ENCODE data around the gene STK35. TPM values are rescaled to one million over a fixed set of nuclear protein-coding genes. Genes with fewer than 3 reads are reported as not detected.

Gene STK35
- total and polyA plus RNA-seq, 2 of the 8 experiments (the other 6 are each of a cell fraction or from before 2014, with no cell fraction given): 24.9 to 45.0 TPM

DNA sequence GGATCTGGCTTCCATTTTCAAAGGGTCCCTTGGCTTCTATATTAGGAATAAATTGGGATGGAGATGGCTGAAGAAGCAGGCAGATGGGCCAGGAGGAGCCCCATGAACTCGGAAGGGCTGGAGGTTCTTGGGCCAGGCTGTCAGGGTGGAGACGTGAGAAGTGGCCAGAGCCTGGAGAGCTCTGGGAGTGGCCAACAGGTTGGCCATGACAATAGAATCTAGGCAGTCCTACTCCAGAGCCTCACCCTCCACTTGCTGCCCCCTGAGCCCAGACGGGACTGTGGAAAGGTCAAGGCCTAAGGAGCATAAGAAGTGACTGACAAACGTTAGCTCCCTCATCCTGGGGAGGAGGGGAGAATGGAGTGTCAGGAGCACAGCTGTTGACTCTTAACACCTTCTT is 62.1 kb downstream of the STK35 start:
- no peak overlapping the region for H3K9ac ChIP-seq (replicated peaks in 1 of 4; ENCODE audit: extremely low read depth in 1 of 4, low read depth in 3 of 4, low read length in 3 of 4)
- H2BK120ac ChIP-seq (replicated peaks; ENCODE audit: low read depth, low read length): no peak overlapping the region
- no peak overlapping the region for H2BK5ac ChIP-seq (ENCODE audit: low read depth, low read length)
- H3K27ac ChIP-seq (ENCODE audit: low read depth, low read length): no peak overlapping the region
- H3K4me1 ChIP-seq (replicated peaks in 1 of 4; ENCODE audit: control insufficient read depth in 3 of 4, insufficient read depth in 4 of 4, low read length in 3 of 4): no peaks in the 10 kb centered on the region; a peak in 1 of 7 replicates
- H3K56ac ChIP-seq (replicated peaks; ENCODE audit: insufficient read length, low read depth, low read length): no peak overlapping the region
- ChIA-PET CTCF (ENCODE audit: partially characterized antibody) (interaction anchor here (1.0 to 2.5 kb wide), 7 partner anchors 9 to 199 kb away, joined by 3 to 12 read pairs (median 4); no protein-coding TSS in a partner anchor), POLR2A (ENCODE audit: partially characterized antibody) (interaction anchor here (1.0 kb wide), 1 partner anchor 14 kb away, joined by 4 read pairs; no protein-coding TSS in a partner anchor)
- H3K4me3 ChIP-seq (ENCODE audit: extremely low read depth in 1 of 4, insufficient read depth in 2 of 4, low read depth in 3 of 4, low read length in 4 of 4): no peak overlapping the region
- FAIRE-seq (no peak), DNase-seq (ENCODE audit: low read depth in 1 of 2, low spot score in 2 of 2) (no peak)
- no peak overlapping the region for H2BK20ac ChIP-seq (ENCODE audit: low read length)
- H3K23me2 ChIP-seq (ENCODE audit: low read depth, low read length): no peaks in the 10 kb centered on the region
- H3K18ac ChIP-seq (ENCODE audit: extremely low read depth, low read length): no peak overlapping the region
- no peaks in the 10 kb centered on the region for H3K9me3 ChIP-seq (ENCODE audit: insufficient read depth in 2 of 2, low read depth in 1 of 2, low read length in 1 of 2)
- TF ChIP-seq, protein P1, sequence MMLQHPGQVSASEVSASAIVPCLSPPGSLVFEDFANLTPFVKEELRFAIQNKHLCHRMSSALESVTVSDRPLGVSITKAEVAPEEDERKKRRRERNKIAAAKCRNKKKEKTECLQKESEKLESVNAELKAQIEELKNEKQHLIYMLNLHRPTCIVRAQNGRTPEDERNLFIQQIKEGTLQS (IDR thresholded peaks at IDR 0.05; ENCODE audit: insufficient read depth, low read depth, low read length): no peak
- H2AK5ac ChIP-seq (ENCODE audit: low read depth, low read length): no peak overlapping the region
- no peak overlapping the region for H2BK12ac ChIP-seq (ENCODE audit: low read depth, low read length)
- H4K5ac ChIP-seq (ENCODE audit: insufficient read length, low read depth, low read length): no peak overlapping the region
- H3K27me3 ChIP-seq (replicated peaks in 1 of 4; ENCODE audit: control insufficient read depth in 3 of 4, extremely low read depth in 1 of 4, insufficient read depth in 3 of 4, low read length in 3 of 4): no peaks in the 10 kb centered on the region
- H3K36me3 ChIP-seq (ENCODE audit: control insufficient read depth in 2 of 4, insufficient read depth in 4 of 4, low read length in 3 of 4): no peaks in the 10 kb centered on the region
- H2AFZ ChIP-seq (ENCODE audit: low read length): no peak overlapping the region
- no peak overlapping the region for H4K8ac ChIP-seq (ENCODE audit: extremely low read depth, insufficient read depth, low read length)
- H3K4ac ChIP-seq (replicated peaks; ENCODE audit: insufficient read length, low read depth, low read length): no peak overlapping the region
- H3K79me2 ChIP-seq (ENCODE audit: control insufficient read depth in 1 of 2, insufficient read depth in 2 of 2, low read length in 2 of 2): no peaks in the 10 kb centered on the region
- no peak overlapping the region for H3K23ac ChIP-seq (ENCODE audit: insufficient read length)
- no peak overlapping the region for H2BK15ac ChIP-seq (ENCODE audit: low read length)
- no peak overlapping the region for H3K4me2 ChIP-seq (ENCODE audit: insufficient read depth in 1 of 2, low read depth in 2 of 2, low read length in 2 of 2)
- H4K91ac ChIP-seq (replicated peaks; ENCODE audit: insufficient read length, low read length): no peak overlapping the region
- WGBS, 2 experiments (ENCODE audit: extremely low coverage in 1 of 2, insufficient coverage in 1 of 2, insufficient read length in 1 of 2, insufficient replicate concordance in 2 of 2, low coverage in 1 of 2, low lambda C conversion rate in 2 of 2, missing lambda C conversion rate in 1 of 2): 89% methylated on average over 4 of the region's 4 CpGs; no CpG with 5 or more reads in 1 of the 2 experiments
- H3K79me1 ChIP-seq (ENCODE audit: low read depth, low read length): no peaks in the 10 kb centered on the region
- H4K20me1 ChIP-seq (replicated peaks in 1 of 2; ENCODE audit: control insufficient read depth in 1 of 2, insufficient read depth in 2 of 2, low read length in 2 of 2): no peaks in the 10 kb centered on the region
- H3K14ac ChIP-seq (ENCODE audit: insufficient read length): no peak overlapping the region
